Measurements from ENCODE around the gene OPA1.

The OPA1 gene

GRCh38 chr3:193704431-193704830, 111.4 kb downstream of the OPA1 start:
- in situ Hi-C loops (cut with MboI; ENCODE audit: low sequenced_read_pairs, unreplicated experiment) = no loop called here
- no peak for DNase-seq (ENCODE audit: low spot score)
- TF ChIP-seq CTCF (IDR thresholded peaks at IDR 0.05; ENCODE audit: borderline replicate concordance, control extremely low read depth, extremely low read depth, insufficient read depth, missing control alignments) = no peak

GRCh38 chr3:193708270-193708669, 115.3 kb downstream of the OPA1 start:
- TF ChIP-seq CTCF (IDR thresholded peaks at IDR 0.05; ENCODE audit: borderline replicate concordance, control extremely low read depth, extremely low read depth, insufficient read depth, missing control alignments) = no peak
- in situ Hi-C loops (cut with MboI; ENCODE audit: low sequenced_read_pairs, unreplicated experiment) = no loop called here
- no peak for DNase-seq (ENCODE audit: low spot score)

DNA sequence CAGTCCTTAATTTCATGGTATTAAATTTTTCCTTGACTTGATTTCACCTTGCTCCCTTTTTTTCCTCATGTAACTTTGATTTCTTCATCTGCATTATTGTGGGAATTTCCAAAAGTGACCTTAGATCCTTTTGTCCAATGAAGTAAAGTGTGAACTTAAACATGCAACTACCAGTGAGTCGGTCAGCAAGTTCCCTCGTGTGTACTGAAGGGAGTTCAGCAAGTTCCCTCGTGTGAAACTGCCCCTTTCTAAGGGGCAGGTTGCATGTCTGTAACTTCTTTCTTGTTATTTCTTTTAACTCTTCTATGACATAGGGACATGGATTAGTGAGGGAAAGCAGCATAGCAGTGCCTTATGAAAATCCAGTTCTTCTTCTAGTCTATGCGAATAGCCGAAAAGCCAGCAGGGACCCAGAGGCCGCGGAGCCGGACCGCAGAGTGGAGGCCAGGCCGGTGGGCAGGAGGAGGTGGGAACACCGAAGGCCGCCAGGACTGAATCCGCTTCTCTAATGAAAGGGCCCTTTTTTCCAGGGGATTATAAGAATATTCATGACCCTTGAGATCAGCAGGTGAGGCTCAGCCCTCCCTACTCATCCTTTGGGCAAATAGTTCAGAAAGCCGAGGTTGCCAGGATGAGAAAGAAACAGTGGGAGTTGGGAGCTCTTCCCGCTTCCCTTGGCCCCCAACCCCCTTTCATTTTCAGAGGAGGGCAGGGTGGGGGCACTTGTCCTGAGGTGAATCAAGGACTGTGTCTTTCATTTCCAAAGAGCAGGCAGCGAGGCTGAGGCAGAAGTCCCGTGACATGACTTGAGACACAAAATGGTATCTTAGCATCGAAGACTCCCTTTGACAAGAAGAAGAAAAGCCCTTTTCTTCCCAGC, 117.5 kb downstream of the OPA1 start:
- no peak for TF ChIP-seq CTCF (IDR thresholded peaks at IDR 0.05; ENCODE audit: borderline replicate concordance, control extremely low read depth, extremely low read depth, insufficient read depth, missing control alignments)
- in situ Hi-C loops (cut with MboI; ENCODE audit: low sequenced_read_pairs, unreplicated experiment) = no loop called here
- DNase-seq (ENCODE audit: low spot score) = no peak

DNA sequence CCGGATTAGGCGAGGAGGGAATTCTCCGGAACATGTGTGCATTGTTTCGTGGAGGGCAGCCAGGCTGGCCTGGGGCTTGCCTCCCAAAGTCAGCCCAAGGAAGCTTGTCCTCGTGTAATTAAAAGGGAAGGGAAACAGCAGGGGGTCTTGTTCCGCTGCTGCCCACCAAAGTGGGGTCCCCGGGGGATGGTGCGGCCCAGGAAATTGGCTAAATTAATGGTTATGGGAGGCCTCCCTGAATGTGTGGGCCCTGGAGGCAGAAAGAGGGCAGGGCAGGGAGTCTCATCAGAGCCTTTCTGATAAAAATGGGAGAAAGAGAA, 118.1 kb downstream of the OPA1 start:
- in situ Hi-C loops (cut with MboI; ENCODE audit: low sequenced_read_pairs, unreplicated experiment) = no loop called here
- no peak for TF ChIP-seq CTCF (IDR thresholded peaks at IDR 0.05; ENCODE audit: borderline replicate concordance, control extremely low read depth, extremely low read depth, insufficient read depth, missing control alignments)
- DNase-seq (ENCODE audit: low spot score) = no peak

GRCh38 chr3:193711523-193711963, 118.5 kb downstream of the OPA1 start:
- in situ Hi-C loops (cut with MboI; ENCODE audit: low sequenced_read_pairs, unreplicated experiment) = no loop called here
- DNase-seq (ENCODE audit: low spot score) = peak; percentile 6
- no peak for TF ChIP-seq CTCF (IDR thresholded peaks at IDR 0.05; ENCODE audit: borderline replicate concordance, control extremely low read depth, extremely low read depth, insufficient read depth, missing control alignments)

DNA sequence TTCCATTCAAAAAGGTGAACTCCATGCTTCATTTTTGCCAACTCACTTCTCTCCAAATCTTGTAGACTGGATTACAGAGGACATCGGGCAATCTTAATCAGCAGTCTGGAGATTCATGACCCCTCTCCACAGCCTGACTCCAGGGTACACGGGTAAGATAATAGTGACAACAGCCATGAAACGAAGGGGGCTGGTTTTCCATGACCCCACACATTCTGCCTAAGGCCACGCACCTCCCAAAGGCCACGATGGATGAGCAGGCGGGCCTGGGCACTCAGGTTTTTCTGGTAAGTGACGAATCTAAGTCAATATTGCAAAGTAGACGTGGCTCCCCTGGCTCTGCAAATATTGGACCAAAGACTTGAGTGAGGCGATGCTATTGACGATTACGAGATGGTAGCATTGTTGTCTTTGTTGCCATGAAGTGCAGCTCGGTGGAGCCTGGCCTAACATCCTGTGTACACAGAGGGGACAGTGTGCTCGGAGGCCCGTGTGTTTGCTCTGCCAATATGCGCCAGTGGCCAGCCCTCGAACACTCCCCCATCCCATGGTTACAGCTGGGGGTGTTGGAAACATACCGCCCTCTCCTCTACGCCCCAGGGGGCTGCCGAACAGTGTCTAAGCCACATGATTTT, 119.1 kb downstream of the OPA1 start:
- in situ Hi-C loops (cut with MboI; ENCODE audit: low sequenced_read_pairs, unreplicated experiment) = no loop called here
- no peak for TF ChIP-seq CTCF (IDR thresholded peaks at IDR 0.05; ENCODE audit: borderline replicate concordance, control extremely low read depth, extremely low read depth, insufficient read depth, missing control alignments)
- no peak for DNase-seq (ENCODE audit: low spot score)
